HG02852 (cell line): Measurements from ENCODE around the gene EEF2K.
"Not testable (repeated sequence)": the region's sequence is repeated elsewhere in the genome, so short reads cannot be mapped to it uniquely, and the experiment has no call there.

Source experiments
- ATAC-seq: cut with Tn5 transposase; IDR thresholded peaks from one replicate; pipeline ENCODE4 v1.9.1; 2021; ENCODE audit warnings: mild to moderate bottlenecking, moderate library complexity; ENCODE audit not compliant: unreplicated experiment

EEF2K gene

GRCh38 chr16:22189473-22190080 is 16.5 kb upstream of the EEF2K start:
- no peak for ATAC-seq

DNA sequence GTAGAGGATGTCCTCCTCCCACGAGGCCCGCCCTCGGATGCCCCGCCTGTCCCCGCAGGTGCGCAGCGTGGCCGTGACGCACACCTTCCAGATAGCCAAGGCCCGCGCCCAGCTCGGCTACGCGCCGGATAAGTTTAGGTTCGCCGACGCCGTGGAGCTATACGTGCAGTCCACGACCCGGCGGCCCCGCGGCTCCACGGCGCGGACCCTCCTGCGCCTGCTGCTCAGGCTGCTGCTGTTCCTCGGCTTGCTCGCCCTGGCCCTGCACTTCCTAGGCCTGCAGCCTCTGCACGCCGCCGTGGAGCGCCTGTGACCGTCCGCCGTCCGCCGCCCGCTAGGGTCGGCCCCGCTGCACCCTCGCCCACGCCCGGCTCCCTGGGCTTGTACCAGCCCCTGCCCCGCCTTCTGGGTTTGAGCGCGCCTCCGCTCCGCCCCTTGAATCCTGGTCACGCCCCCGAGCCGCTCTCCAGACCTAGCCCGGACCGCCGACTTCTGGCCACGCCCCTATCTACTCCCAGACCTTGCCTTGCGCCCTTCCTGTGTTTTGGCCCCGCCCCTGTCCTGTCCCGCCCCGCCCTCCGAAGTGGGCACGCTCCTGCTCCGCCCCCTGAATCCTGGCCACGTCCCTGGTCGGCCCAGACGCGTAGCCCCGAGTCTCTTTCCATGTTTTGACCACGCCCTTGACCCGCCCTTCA is 15.8 kb upstream of the EEF2K start:
- peak; percentile 65 for ATAC-seq

DNA sequence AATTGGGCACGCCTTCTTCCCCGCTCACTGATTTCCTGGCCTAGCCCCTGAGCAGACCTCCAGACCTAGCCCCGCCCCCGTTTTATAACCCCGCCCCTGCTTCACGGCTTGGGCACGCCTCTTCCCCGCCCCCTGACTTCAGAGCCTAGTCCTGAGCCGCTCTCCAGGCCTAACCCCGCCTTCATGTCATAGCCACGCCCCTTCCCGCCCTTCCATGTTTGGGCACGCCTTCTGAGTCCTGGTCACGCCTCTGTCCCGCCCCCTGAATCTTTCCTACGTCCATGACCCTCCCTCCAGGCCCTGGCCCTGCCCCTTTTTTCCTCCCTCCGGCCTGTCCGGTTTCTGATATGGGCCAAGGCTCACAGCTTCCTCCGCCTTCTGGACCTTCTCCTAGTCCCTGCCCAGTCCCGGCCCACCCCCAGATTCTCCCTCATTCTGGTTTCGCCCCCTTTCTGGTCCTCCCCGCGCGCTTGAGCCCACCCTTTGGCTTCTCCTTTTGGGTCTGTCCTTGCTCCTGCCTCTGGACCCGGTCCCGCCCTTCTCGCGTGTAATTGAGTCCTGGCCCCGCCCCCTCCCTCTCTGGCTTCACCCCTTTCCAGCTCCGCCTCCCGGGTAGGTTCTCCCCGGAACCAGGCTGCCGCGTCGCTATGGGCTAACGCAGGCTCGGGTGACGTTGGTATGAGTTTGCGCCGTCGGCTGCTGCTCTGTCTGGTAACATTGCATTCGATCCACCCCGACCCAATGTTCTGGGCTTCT is 15.1 kb upstream of the EEF2K start:
- peak; percentile 50 for ATAC-seq

- ATAC-seq, result no peak
These were observed 14.4 kb upstream of the EEF2K start for GRCh38 chr16:22191532-22192260.

- ATAC-seq, result no peak
These were observed 13.6 kb upstream of the EEF2K start for GRCh38 chr16:22192261-22193062.

DNA sequence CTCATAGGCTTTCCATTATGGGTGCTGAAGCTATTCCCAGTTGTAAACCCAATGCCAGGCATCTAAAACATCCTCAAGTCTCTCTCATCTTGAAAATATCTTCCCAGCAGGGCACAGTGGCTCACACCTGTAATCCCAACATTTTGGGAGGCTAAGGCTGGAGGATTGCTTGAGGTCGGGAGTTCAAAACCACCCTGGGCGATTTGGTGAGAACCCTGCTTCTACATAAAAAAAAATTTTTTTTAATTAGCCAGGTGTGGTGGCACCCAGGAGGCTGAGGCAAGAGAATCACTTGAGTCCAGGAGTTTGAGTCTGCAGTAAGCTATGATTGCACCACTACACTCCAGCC is 13.0 kb upstream of the EEF2K start:
- ATAC-seq, result no peak

DNA sequence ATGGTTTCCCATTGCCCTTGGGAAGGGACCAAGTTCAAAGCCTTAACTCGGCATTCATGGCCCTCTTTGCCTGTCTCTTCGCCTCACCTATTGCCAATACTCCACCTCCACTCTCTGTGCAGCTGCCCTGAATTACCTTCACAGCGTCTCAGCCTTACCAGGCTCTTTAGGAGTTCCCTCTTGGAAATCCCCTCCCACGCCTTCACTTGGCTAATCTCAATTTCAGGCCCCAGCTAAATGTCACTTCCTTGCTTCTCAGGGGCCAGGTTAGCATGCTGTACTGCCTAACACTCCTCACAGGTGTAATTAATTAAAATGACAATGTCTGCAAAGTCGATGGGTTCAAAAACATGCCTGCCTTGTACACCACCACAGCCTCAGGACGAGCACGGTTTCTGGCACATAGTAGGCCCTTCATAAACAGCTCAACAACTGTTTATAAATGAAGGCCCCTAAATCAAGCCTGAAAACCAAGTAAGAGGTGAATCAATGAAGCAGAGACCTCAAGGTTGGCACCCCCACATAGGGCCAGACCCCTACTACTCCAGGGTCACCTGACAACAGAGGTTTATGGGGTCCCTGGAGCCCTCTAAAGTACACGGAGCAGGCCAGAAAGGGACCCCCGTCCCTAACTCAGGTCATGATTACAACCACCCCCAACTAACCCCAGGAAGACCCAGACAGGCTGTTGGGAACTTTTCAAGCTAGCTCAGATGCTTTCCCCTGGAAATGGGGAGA is 11.2 kb upstream of the EEF2K start:
- no peak for ATAC-seq

DNA sequence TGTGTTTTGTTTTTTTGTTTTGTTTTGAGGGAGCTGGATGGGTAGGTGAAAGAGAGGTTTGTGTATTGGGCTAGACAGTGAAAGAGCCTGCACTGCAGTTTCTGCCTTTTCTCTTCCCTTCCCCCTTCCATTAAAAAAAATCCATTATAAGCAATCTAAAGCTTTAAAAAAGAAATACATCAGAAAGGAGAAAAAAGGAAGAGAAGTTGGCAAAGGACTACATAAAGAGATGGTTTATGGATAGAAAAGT is 10.7 kb upstream of the EEF2K start:
- no peak for ATAC-seq

DNA sequence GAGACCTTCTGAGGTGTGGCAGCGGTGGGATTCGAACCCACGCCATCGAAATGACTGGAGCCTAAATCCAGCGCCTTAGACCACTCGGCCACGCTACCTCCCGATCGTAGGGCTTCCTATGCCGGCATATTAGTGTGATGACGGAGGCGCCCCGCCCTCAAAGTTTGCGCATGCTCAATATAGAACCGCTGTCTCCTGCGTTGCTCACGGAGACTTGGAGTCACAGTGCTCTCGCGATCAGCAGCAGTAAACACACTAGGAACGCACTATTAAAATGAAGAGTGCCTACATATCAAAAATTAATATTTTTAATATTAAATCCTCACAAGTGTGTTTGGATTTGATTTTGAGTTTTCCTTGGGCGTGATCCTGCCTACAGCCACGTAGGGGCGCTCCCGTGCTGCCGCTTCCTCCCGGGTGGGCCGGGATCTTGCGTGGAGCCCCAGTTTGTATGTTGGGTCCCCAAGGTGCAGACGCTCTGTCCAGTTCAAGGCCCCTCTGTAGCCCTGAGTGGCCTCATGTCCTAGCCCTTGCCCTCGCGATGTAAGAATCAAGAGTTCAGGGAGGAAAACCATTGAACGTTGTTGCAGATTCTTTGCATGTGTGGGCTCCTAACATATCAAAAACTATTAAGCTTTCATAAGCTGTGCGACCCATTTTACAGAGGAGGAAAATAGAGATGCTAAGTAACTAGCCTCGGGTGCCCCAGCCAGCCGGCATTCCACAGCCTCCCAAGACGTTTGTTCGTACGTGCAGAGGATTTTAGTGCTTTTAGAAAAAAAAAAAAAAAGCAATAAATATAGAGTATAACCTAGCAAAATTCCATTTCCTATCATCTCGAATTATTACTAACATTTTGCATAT is 10.2 kb upstream of the EEF2K start:
- ATAC-seq, result no peak

GRCh38 chr16:22196559-22197168 is 9.4 kb upstream of the EEF2K start:
- not testable (repeated sequence) for ATAC-seq

DNA sequence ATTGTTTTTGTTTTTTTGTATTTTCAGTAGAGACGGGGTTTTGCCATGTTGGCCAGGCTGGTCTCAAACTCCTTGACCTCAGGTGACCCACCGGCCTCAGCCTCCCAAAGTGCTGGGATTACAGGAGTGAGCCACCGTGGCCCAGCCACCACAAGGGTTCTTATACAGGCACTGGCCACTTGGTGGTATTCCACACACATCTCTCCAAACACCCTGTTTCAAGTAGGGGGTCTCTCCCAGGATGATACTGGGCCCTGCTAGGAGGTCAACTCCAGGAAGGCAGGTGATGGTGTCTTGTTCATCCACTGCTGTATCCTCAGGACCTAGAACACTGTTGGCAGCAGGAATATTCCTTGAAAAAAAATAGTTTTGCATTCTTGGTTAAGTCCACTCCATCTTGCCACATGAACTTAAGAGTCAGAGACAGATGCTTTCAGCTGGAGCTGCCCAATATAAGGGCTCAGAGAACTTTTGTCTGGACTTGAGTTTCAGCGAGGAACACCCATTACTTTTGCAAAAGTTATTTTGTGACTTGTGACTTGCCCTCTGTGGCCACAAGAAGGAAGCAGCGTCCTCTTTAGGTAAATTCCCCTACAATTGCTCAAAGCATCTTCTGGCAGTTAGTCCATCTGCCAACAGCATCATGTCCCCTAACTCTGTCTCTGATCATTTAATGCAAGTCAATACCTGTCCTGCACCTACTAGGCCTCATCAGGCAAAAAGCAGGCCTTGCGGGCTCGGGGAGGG is 7.4 kb upstream of the EEF2K start:
- no peak for ATAC-seq

DNA sequence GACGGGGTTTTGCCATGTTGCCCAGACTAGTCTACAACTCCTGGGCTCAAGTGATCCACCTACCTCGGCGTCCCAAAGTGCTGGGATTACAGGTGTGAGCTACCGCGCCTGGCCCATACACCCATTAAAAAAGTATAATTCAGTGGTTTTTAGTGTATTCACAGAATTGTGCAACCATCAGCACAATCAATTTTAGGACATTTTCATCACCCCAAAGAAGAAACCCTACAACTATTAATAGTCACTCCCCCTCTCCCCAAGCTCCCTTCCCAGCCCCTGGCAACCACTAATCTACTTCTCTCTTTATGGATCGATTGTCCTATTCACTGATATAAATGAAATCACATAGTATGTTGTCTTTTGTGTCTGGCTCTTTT is 3.8 kb upstream of the EEF2K start:
- no peak for ATAC-seq

DNA sequence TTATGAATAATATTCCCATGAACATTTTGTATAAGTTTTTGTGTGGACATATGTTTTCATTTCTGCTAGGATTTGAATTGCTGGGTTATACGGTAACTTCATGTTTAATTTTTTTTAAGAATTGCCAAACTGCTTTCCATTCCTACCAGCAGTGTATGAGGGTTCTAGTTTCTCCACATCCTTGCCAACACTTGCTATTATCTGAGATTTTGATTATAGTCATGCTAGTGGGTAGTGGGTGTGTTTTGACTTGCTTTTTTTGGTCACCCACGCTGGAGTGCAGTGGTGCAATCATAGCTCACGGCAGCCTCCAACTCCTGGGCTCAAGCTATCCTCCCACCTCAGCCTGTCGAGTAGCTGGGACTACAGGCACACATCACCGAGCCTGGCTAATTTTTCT is 3.0 kb upstream of the EEF2K start:
- ATAC-seq, result no peak

DNA sequence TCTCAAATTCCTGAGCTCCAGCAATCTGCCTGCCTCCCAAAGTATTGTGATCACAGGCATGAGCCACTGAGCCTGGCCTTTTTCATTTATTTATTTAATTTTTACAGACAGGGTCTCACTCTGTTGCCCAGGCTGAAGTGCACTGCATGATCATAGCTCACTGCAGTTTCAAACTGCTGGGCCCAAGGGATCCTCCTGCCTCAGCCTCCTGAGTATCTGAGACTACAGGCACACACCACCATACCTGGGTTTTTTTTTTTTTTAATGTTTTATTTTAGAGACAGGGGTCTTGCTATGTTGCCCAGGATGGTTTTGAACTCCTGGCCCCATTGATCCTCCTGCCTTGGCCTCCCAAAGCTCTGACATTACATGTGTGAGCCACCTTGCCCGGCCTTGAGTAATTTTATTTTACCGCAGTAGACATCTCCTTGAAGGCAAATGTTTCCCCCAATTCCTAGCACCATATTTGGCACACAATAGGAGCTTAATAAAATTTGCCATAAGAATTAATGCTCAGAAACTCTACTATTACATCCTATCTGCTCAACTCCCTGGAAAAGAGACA is 1.9 kb upstream of the EEF2K start:
- ATAC-seq, result no peak

- ATAC-seq, result no peak
These were observed 483 bp upstream of the EEF2K start for GRCh38 chr16:22205577-22206012.

- peak; percentile 57 for ATAC-seq
These were observed 1.0 kb downstream of the EEF2K start for GRCh38 chr16:22206842-22207714.
